Nephron (organoid): ENCODE results near the gene BMPER.

Experiments
- H3K27ac Mint-ChIP-seq, 3 experiments: 2 replicates each; pipeline ENCODE4 v1.8.0; 2020; ENCODE audit warnings: mixed read lengths in 3 of 3, mild to moderate bottlenecking in 2 of 3, moderate library complexity in 1 of 3
- H3K27me3 Mint-ChIP-seq: 2 replicates; pipeline ENCODE4 v1.8.0; 2021; ENCODE audit warnings: low read depth, mild to moderate bottlenecking, moderate library complexity, mixed read lengths
- H3K36me3 Mint-ChIP-seq: 2 replicates; pipeline ENCODE4 v1.8.0; 2020; ENCODE audit warnings: low read depth, mixed read lengths
- H3K4me1 Mint-ChIP-seq: 2 replicates; pipeline ENCODE4 v1.8.0; 2020; ENCODE audit warnings: mixed read lengths
- H3K4me3 Mint-ChIP-seq, 3 experiments: 2 replicates each; pipeline ENCODE4 v1.8.0; 2020; ENCODE audit warnings: mild to moderate bottlenecking in 3 of 3, mixed read lengths in 3 of 3, moderate library complexity in 2 of 3
- H3K9me3 Mint-ChIP-seq: 2 replicates; pipeline ENCODE4 v1.8.0; 2020; ENCODE audit warnings: mixed read lengths
- TF ChIP-seq, protein P1 (sequence below), 3 experiments: fragments of 200-600 bp; sonication (generic); IDR thresholded peaks; one replicate each; pipeline ENCODE4 v1.5.0; 2021; ENCODE audit warnings: antibody characterized with exemption in 3 of 3; ENCODE audit not compliant: unreplicated experiment in 3 of 3

BMPER gene

DNA sequence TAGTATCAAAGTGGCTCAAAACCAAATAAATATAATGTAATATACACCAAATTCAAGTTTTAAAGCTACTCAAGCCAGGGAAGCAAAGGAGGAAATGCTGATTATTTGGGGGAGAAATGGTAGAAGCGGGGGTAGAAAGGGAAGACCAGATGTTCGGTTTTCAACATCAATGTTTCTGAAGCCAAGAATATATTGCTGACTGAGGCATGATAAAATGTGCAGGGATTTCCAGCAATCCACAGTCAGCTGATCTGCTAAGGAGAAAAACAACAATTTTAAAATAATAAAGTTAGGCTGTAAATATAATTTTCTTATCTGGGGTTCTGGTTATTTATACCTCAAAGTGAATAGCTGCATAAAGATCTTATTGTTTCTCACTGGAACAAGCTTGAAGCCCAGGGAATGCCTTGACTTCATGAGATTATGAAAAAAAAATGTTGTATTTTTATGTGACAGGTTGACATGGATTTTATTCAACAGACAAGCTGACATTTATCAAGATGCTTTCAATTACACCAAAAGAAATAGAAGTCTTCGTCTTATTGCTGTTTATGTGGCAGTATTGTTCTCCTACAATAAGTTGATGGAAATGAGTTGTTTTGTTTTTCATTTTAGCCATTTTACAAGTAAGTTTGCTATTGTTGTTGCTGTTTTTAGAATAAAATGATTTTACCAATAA lies 28.6 kb upstream of the BMPER start:
- no peaks in the 10 kb centered on the region for H3K27me3 Mint-ChIP-seq
- peak overlapping the region; percentile 76 to 87 (median 87) for H3K27ac Mint-ChIP-seq
- H3K9me3 Mint-ChIP-seq = no peaks in the 10 kb centered on the region
- TF ChIP-seq, protein P1, sequence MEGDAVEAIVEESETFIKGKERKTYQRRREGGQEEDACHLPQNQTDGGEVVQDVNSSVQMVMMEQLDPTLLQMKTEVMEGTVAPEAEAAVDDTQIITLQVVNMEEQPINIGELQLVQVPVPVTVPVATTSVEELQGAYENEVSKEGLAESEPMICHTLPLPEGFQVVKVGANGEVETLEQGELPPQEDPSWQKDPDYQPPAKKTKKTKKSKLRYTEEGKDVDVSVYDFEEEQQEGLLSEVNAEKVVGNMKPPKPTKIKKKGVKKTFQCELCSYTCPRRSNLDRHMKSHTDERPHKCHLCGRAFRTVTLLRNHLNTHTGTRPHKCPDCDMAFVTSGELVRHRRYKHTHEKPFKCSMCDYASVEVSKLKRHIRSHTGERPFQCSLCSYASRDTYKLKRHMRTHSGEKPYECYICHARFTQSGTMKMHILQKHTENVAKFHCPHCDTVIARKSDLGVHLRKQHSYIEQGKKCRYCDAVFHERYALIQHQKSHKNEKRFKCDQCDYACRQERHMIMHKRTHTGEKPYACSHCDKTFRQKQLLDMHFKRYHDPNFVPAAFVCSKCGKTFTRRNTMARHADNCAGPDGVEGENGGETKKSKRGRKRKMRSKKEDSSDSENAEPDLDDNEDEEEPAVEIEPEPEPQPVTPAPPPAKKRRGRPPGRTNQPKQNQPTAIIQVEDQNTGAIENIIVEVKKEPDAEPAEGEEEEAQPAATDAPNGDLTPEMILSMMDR (IDR thresholded peaks at IDR 0.05; ENCODE audit: unreplicated experiment in 3 of 3) = no peak
- peaks cover 38% of the 10 kb centered on the region for H3K4me1 Mint-ChIP-seq
- H3K36me3 Mint-ChIP-seq = no peaks in the 10 kb centered on the region
- no peak overlapping the region for H3K4me3 Mint-ChIP-seq

DNA sequence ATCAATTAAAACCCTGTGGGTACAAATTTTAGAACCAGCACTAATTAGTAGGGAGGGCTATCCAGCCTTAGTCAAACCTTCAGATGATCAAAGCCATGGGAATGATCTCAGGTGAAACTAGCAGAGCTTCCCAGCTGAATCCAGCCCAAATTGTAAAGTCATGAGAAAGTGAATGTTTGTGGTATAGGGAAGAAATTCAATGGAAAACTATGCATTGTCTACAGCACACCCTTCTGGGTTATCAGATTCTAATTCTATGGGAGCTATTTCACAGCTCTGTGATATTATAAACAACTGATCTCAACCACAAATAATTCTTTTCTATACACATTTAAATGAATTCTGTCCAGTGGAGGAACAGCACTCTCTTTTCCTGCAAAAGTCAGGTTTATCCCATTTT lies 24.6 kb upstream of the BMPER start:
- Mint-ChIP-seq H3K4me3 (no peak overlapping the region), H3K27ac (peak overlapping the region in 2 of 3 experiments; percentile 3 to 18), H3K4me1 (peaks cover 19% of the 10 kb centered on the region), H3K36me3 (no peaks in the 10 kb centered on the region), H3K9me3 (no peaks in the 10 kb centered on the region), H3K27me3 (no peaks in the 10 kb centered on the region)
- TF ChIP-seq, protein P1 (IDR thresholded peaks at IDR 0.05; ENCODE audit: unreplicated experiment in 3 of 3) = no peak

DNA sequence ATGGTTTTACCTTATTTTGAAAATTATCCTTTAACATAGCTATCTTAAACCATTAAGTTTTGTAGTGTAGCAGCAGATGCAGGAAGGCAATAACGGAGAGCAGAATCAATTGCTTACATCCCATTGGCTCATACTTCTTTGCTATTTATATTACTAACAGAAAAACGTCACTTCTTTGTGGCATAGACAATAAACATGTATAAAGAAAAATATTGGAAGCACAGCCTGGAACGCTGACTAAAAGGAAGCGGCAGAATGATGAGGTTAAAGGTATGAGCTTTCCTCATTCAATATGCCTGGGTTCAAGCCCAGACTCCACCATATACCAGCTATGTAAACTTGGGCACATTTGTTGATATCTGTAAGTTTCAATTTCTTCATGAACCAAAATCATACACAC lies 24.0 kb upstream of the BMPER start:
- Mint-ChIP-seq H3K4me3 (no peak overlapping the region), H3K4me1 (peaks cover 14% of the 10 kb centered on the region), H3K27ac (peak overlapping the region in 2 of 3 experiments; percentile 3 to 18), H3K36me3 (no peaks in the 10 kb centered on the region), H3K9me3 (no peaks in the 10 kb centered on the region), H3K27me3 (peaks cover 3% of the 10 kb centered on the region)
- TF ChIP-seq, protein P1 (IDR thresholded peaks at IDR 0.05; ENCODE audit: unreplicated experiment in 3 of 3) = no peak

DNA sequence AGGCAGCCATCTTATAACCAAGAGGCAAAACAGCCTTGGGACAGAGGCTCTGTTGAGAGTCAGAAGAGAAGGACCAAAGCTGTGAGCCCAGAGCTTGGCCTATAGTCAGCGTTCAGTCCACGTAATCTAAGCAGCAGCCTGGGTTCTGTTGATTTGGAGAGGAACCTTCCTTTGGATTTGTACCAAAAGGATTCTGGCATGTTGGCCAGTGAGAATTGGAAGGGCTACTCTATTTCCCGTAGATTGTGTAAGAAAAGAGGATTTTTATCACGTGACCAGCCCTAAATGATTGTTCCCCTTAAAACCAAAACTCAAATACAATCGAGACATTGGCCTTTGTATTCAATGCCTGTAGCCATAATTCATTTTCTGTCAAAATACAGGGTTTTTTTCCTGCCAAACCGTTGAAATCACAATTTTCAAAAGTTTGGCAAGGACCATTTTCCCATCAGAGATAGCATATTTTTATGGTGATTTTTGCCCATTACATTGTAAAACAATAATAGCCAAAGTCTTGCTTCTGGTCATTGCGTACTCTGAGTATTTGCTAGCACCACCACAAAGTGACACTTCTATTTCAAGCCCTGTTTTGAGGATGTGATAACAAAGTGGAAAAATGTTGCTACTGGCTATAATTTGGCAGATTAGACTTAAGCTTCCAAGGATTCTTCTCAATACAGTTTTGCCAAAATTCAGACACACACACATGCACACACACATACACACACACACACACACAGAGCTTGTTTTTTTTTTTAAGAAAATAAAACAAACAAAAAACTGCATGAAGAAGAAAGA lies 23.1 kb upstream of the BMPER start:
- Mint-ChIP-seq H3K4me1 (peaks cover 5% of the 10 kb centered on the region), H3K4me3 (no peak overlapping the region), H3K36me3 (no peaks in the 10 kb centered on the region), H3K27me3 (peaks cover 5% of the 10 kb centered on the region), H3K27ac (peak overlapping the region in 1 of 3 experiments; percentile 1), H3K9me3 (no peaks in the 10 kb centered on the region)
- TF ChIP-seq, protein P1 (IDR thresholded peaks at IDR 0.05; ENCODE audit: unreplicated experiment in 3 of 3) = no peak

DNA sequence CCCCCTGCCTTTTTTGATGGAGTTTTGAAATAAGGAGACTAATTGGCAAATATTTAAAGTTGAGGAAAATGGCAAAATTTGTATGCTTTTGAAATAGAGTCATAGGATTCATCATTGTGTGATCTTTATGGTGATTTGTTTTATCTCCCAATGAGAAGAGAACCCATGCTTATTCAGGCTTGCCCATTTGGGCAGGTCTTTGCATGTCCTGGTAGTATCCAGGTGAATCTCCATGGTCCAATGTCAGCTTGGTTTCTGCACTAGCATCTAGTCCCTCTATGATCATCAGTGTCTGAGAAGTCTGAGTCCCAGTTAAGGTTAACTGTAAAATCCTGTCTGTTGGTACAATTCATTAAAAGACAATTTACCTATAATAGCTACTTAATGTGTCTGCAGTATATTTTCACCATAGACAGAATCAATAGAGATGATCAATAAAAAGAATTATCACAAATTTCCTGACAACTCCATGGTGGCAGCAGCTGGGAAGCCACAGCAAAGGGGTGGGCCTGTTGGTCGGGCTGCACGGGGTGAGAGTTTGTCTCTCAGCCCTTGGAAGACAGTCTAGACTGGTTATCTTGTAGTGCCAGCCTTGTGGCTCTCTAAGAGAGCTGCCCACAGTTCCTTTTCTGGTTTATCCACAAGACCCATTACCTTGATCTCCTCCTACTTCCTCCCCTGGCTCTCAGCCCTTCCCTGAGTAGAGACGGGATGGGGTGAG lies 22.2 kb upstream of the BMPER start:
- Mint-ChIP-seq H3K4me1 (peaks cover 7% of the 10 kb centered on the region), H3K9me3 (no peaks in the 10 kb centered on the region)

More for the DNA sequence above, 22.2 kb upstream of the BMPER start:
- H3K4me3 Mint-ChIP-seq = no peak overlapping the region
- H3K27ac Mint-ChIP-seq = peak overlapping the region in 1 of 3 experiments; percentile 1
- H3K36me3 Mint-ChIP-seq = no peaks in the 10 kb centered on the region
- peaks cover 5% of the 10 kb centered on the region for H3K27me3 Mint-ChIP-seq
- TF ChIP-seq, protein P1 (IDR thresholded peaks at IDR 0.05; ENCODE audit: unreplicated experiment in 3 of 3) = no peak
